Ramos (cell line): ENCODE data around the gene ABCC12.

ENCODE experiments used
- in situ Hi-C: fragments of 300-500 bp; cut with MboI; formaldehyde crosslinking; loops from one replicate; pipeline ENCODE4 v1.14.3; 2022; ENCODE audit warnings: low sequenced_read_pairs; ENCODE audit not compliant: unreplicated experiment

Gene ABCC12

GRCh38 chr16:48137822-48138221 lies 18.0 kb downstream of the ABCC12 start:
- in situ Hi-C loops, result no loop called here

GRCh38 chr16:48136547-48137360 lies 19.0 kb downstream of the ABCC12 start:
- in situ Hi-C loops, result no loop called here

GRCh38 chr16:48133455-48134211 lies 22.2 kb downstream of the ABCC12 start:
- in situ Hi-C loops, result no loop called here

GRCh38 chr16:48132696-48133095 lies 23.1 kb downstream of the ABCC12 start:
- in situ Hi-C loops, result no loop called here

GRCh38 chr16:48131201-48131935 lies 24.4 kb downstream of the ABCC12 start:
- in situ Hi-C loops, result no loop called here

GRCh38 chr16:48129926-48130325 lies 25.9 kb downstream of the ABCC12 start:
- in situ Hi-C loops, result no loop called here

- in situ Hi-C loops, result no loop called here
Measured at GRCh38 chr16:48128769-48129168, 27.0 kb downstream of the ABCC12 start.

GRCh38 chr16:48126801-48127644 lies 28.8 kb downstream of the ABCC12 start:
- in situ Hi-C loops, result no loop called here

- in situ Hi-C loops, result no loop called here
Measured at GRCh38 chr16:48125888-48126287, 29.9 kb downstream of the ABCC12 start.

- in situ Hi-C loops, result loop anchor here (25.0 kb wide), 1 partner anchor 987 kb away; the partner anchor contains the start of gene NETO2
Measured at GRCh38 chr16:48124266-48124665, 31.5 kb downstream of the ABCC12 start.

- in situ Hi-C loops, result loop anchor here (25.0 kb wide), 1 partner anchor 986 kb away; the partner anchor contains the start of gene NETO2
Measured at GRCh38 chr16:48123104-48123788, 32.5 kb downstream of the ABCC12 start.

GRCh38 chr16:48121276-48121675 lies 34.5 kb downstream of the ABCC12 start:
- in situ Hi-C loops, result loop anchor here (25.0 kb wide), 1 partner anchor 984 kb away; the partner anchor contains the start of gene NETO2

- in situ Hi-C loops, result loop anchor here (25.0 kb wide), 1 partner anchor 982 kb away; the partner anchor contains the start of gene NETO2
Measured at GRCh38 chr16:48118841-48119240, 37.0 kb downstream of the ABCC12 start.

GRCh38 chr16:48117217-48118105 lies 38.3 kb downstream of the ABCC12 start:
- in situ Hi-C loops, result loop anchor here (25.0 kb wide), 1 partner anchor 980 kb away; the partner anchor contains the start of gene NETO2

GRCh38 chr16:48115299-48115698 lies 40.5 kb downstream of the ABCC12 start:
- in situ Hi-C loops, result loop anchor here (25.0 kb wide), 1 partner anchor 978 kb away; the partner anchor contains the start of gene NETO2

GRCh38 chr16:48114410-48114809 lies 41.4 kb downstream of the ABCC12 start:
- in situ Hi-C loops, result loop anchor here (25.0 kb wide), 1 partner anchor 977 kb away; the partner anchor contains the start of gene NETO2

GRCh38 chr16:48113471-48113870 lies 42.3 kb downstream of the ABCC12 start:
- in situ Hi-C loops, result loop anchor here (25.0 kb wide), 1 partner anchor 976 kb away; the partner anchor contains the start of gene NETO2

GRCh38 chr16:48113001-48113400 lies 42.8 kb downstream of the ABCC12 start:
- in situ Hi-C loops, result loop anchor here (25.0 kb wide), 1 partner anchor 976 kb away; the partner anchor contains the start of gene NETO2
